ENCODE data around the gene MKX. TPM values are rescaled to one million over a fixed set of nuclear protein-coding genes. Genes with fewer than 3 reads are reported as not detected.
A peak's percentile ranks its signal among the peaks of the same experiment; 100 is the strongest.

MKX gene
- total RNA-seq, 1 donor from 2014 or later: 0.29 TPM

- TF ChIP-seq CTCF (conservative IDR thresholded peaks at IDR 0.05): peak; percentile 14
- Mint-ChIP-seq H3K4me3 (no peak overlapping the region), H3K27ac (no peak overlapping the region), H3K9me3 (no peaks in the 10 kb centered on the region), H3K4me1 (ENCODE audit: unreplicated experiment) (no peaks in the 10 kb centered on the region), H3K36me3 (no peaks in the 10 kb centered on the region), H3K27me3 (peaks cover 24% of the 10 kb centered on the region)
- no peak for DNase-seq (ENCODE audit: extremely low spot score, unreplicated experiment)
These were observed 14.1 kb upstream of the MKX start for GRCh38 chr10:27759483-27760272.

GRCh38 chr10:27752673-27753237, 7.1 kb upstream of the MKX start:
- H3K36me3 Mint-ChIP-seq: no peaks in the 10 kb centered on the region
- H3K4me1 Mint-ChIP-seq (ENCODE audit: unreplicated experiment): no peaks in the 10 kb centered on the region
- TF ChIP-seq CTCF (conservative IDR thresholded peaks at IDR 0.05): no peak
- H3K4me3 Mint-ChIP-seq: no peak overlapping the region
- peaks cover 75% of the 10 kb centered on the region for H3K27me3 Mint-ChIP-seq
- H3K9me3 Mint-ChIP-seq: no peaks in the 10 kb centered on the region
- no peak overlapping the region for H3K27ac Mint-ChIP-seq
- no peak for DNase-seq (ENCODE audit: extremely low spot score, unreplicated experiment)

- Mint-ChIP-seq H3K4me3 (no peak overlapping the region), H3K4me1 (ENCODE audit: unreplicated experiment) (peaks cover 13% of the 10 kb centered on the region), H3K9me3 (no peaks in the 10 kb centered on the region), H3K27ac (no peak overlapping the region), H3K36me3 (peaks cover 4% of the 10 kb centered on the region), H3K27me3 (peaks cover 96% of the 10 kb centered on the region)
- no peak for DNase-seq (ENCODE audit: extremely low spot score, unreplicated experiment)
- no peak for TF ChIP-seq CTCF (conservative IDR thresholded peaks at IDR 0.05)
These were observed 3.0 kb upstream of the MKX start for GRCh38 chr10:27748601-27749000.

- no peaks in the 10 kb centered on the region for H3K9me3 Mint-ChIP-seq
- peak overlapping the region; percentile 54 for H3K4me3 Mint-ChIP-seq
- peaks cover 4% of the 10 kb centered on the region for H3K36me3 Mint-ChIP-seq
- H3K27ac Mint-ChIP-seq: no peak overlapping the region
- H3K27me3 Mint-ChIP-seq: peaks cover 94% of the 10 kb centered on the region
- TF ChIP-seq CTCF (conservative IDR thresholded peaks at IDR 0.05): peak; percentile 22
- no peak for DNase-seq (ENCODE audit: extremely low spot score, unreplicated experiment)
- H3K4me1 Mint-ChIP-seq (ENCODE audit: unreplicated experiment): peaks cover 13% of the 10 kb centered on the region
These were observed 1.5 kb upstream of the MKX start for GRCh38 chr10:27747096-27747451.

GRCh38 chr10:27746397-27747095, 927 bp upstream of the MKX start:
- H3K27me3 Mint-ChIP-seq: peaks cover 94% of the 10 kb centered on the region
- peak overlapping the region; percentile 81 for H3K4me3 Mint-ChIP-seq
- peaks cover 4% of the 10 kb centered on the region for H3K36me3 Mint-ChIP-seq
- no peaks in the 10 kb centered on the region for H3K9me3 Mint-ChIP-seq
- no peak for DNase-seq (ENCODE audit: extremely low spot score, unreplicated experiment)
- TF ChIP-seq CTCF (conservative IDR thresholded peaks at IDR 0.05): no peak
- no peak overlapping the region for H3K27ac Mint-ChIP-seq
- peaks cover 13% of the 10 kb centered on the region for H3K4me1 Mint-ChIP-seq (ENCODE audit: unreplicated experiment)

Data from type B pancreatic cell (in vitro differentiated cells).